Right atrium auricular region (tissue), 2 donors: Measurements from ENCODE around the gene EHMT2. TPM values are rescaled to one million over a fixed set of nuclear protein-coding genes. Genes with fewer than 3 reads are reported as not detected.

Experiments used
- DNase-seq: peaks from one replicate; pipeline ENCODE4 v3.0.0-alpha.2; 2019; ENCODE audit warnings: low spot score
- H3K27ac ChIP-seq, 2 donors: fragments of 200-600 bp; sonication (generic); 1 replicate in 1 of 2; 2 replicates in 1 of 2; pipeline ENCODE4 v1.5.1; 2016 to 2019
- H3K27me3 ChIP-seq, 2 donors: fragments of 200-600 bp; sonication (generic); one replicate each; pipeline versions ENCODE4 v1.5.1 to v1.6.0; 2017 to 2019
- H3K36me3 ChIP-seq: fragments of 200-600 bp; sonication (generic); one replicate; pipeline ENCODE4 v1.5.1; 2016
- H3K4me1 ChIP-seq, 2 donors: fragments of 200-600 bp; sonication (generic); one replicate each; pipeline versions ENCODE4 v1.5.1 to v1.6.0; 2017 to 2019
- H3K4me3 ChIP-seq, 2 donors: fragments of 200-600 bp; sonication (generic); 1 replicate in 1 of 2; 2 replicates in 1 of 2; pipeline ENCODE4 v1.5.1; 2017 to 2019; ENCODE audit warnings: mild to moderate bottlenecking in 1 of 2, moderate library complexity in 1 of 2
- H3K9me3 ChIP-seq, 2 donors: fragments of 200-600 bp; sonication (generic); one replicate each; pipeline ENCODE4 v1.5.1; 2019
- CTCF ChIP-seq, 2 donors: fragments of 200-600 bp; sonication (generic); IDR thresholded peaks; one replicate each; pipeline ENCODE4 v1.5.1; 2019; ENCODE audit warnings: antibody characterized with exemption in 2 of 2
- total RNA-seq, 2 donors: library from RNA; depleted of rRNA; stranded (reverse); fragments of >200 nt; gene quantifications; one replicate each; pipeline ENCODE4 v1.1.0, GENCODE V29; 2016

The EHMT2 gene
- total RNA-seq, 2 donors from 2014 or later: 10.5 to 19.1 TPM

- Histone ChIP-seq H3K36me3 (peaks cover 51% of the 10 kb centered on the region), H3K27me3 (no peaks in the 10 kb centered on the region), H3K27ac (peak overlapping the region; percentile 98), H3K9me3 (no peaks in the 10 kb centered on the region), H3K4me1 (peaks cover 0 to 48% of the 10 kb centered on the region in 2 donors), H3K4me3 (peak overlapping the region; percentile 93 to 99)
- DNase-seq: no peak
- peak in 1 of 2 donors; percentile 8 for TF ChIP-seq CTCF (IDR thresholded peaks at IDR 0.05)
Observed at GRCh38 chr6:31836474-31837368, 60.8 kb downstream of the EHMT2 start.

- Histone ChIP-seq H3K4me1 (peaks cover 0 to 54% of the 10 kb centered on the region in 2 donors), H3K4me3 (peak overlapping the region; percentile 93 to 99), H3K36me3 (peaks cover 46% of the 10 kb centered on the region)
Observed at GRCh38 chr6:31836047-31836473, 61.4 kb downstream of the EHMT2 start.

GRCh38 chr6:31834367-31835250 lies 62.9 kb downstream of the EHMT2 start:
- H3K27me3 ChIP-seq: no peaks in the 10 kb centered on the region
- peak; percentile 82 for DNase-seq
- peak overlapping the region; percentile 98 for H3K27ac ChIP-seq
- no peak for TF ChIP-seq CTCF (IDR thresholded peaks at IDR 0.05)
- H3K4me3 ChIP-seq: peak overlapping the region; percentile 93 to 99
- H3K9me3 ChIP-seq: no peaks in the 10 kb centered on the region
- H3K36me3 ChIP-seq: peaks cover 32% of the 10 kb centered on the region
- H3K4me1 ChIP-seq: peaks cover 0 to 58% of the 10 kb centered on the region in 2 donors

More at GRCh38 chr6:31836047-31836473, 61.4 kb downstream of the EHMT2 start:
- no peak for TF ChIP-seq CTCF (IDR thresholded peaks at IDR 0.05)
- peak overlapping the region; percentile 98 for H3K27ac ChIP-seq
- DNase-seq: no peak
- no peaks in the 10 kb centered on the region for H3K27me3 ChIP-seq
- H3K9me3 ChIP-seq: no peaks in the 10 kb centered on the region

- Histone ChIP-seq H3K9me3 (no peaks in the 10 kb centered on the region), H3K36me3 (peaks cover 2% of the 10 kb centered on the region), H3K27me3 (no peaks in the 10 kb centered on the region), H3K27ac (peak overlapping the region; percentile 78 to 84), H3K4me3 (peak overlapping the region in 1 of 2 donors; percentile 59), H3K4me1 (peaks cover 0 to 37% of the 10 kb centered on the region in 2 donors)
- no peak for TF ChIP-seq CTCF (IDR thresholded peaks at IDR 0.05)
- DNase-seq: no peak
Observed at GRCh38 chr6:31831350-31832215, 65.9 kb downstream of the EHMT2 start.

- peak overlapping the region; percentile 78 to 84 for H3K27ac ChIP-seq
- peak overlapping the region; percentile 59 to 71 for H3K4me3 ChIP-seq
- H3K9me3 ChIP-seq: no peaks in the 10 kb centered on the region
- no peak for TF ChIP-seq CTCF (IDR thresholded peaks at IDR 0.05)
- peaks cover 0 to 37% of the 10 kb centered on the region in 2 donors for H3K4me1 ChIP-seq
- no peak for DNase-seq
- H3K27me3 ChIP-seq: no peaks in the 10 kb centered on the region
- H3K36me3 ChIP-seq: no peaks in the 10 kb centered on the region
Observed at GRCh38 chr6:31830886-31831335, 66.6 kb downstream of the EHMT2 start.
